ENCODE data around the gene HAUS2.
"Not testable (repeated sequence)": the region's sequence is repeated elsewhere in the genome, so short reads cannot be mapped to it uniquely, and the experiment has no call there.

Gene HAUS2

DNA sequence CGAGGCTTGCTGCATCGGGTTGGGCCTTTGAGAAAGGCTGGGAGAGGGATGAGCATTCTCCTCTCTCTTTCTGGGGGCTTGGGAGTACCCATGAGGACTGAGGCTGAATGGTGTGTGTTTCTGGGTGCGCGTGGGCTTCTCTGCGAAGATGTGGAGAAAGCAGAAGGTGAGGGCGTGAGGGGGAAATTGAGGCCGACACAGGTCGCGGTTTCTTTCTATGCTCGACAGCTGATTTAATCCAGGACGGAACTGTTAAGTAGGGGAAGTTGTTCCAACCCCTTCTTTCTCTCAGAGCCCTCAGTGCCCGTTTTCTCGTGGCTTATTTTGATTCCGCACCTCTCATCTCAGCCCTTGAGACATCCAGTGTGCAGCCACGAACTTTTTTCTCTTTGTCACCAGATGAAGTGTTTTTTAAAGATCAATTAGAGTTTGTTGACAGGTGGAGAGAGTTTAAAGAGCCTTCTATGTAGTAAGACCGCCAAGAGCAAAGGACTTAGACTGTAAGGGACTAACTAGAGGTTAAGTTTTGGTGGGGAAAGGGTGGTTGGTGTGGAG, 27.5 kb downstream of the HAUS2 start:
- DNase-seq = no peak

DNA sequence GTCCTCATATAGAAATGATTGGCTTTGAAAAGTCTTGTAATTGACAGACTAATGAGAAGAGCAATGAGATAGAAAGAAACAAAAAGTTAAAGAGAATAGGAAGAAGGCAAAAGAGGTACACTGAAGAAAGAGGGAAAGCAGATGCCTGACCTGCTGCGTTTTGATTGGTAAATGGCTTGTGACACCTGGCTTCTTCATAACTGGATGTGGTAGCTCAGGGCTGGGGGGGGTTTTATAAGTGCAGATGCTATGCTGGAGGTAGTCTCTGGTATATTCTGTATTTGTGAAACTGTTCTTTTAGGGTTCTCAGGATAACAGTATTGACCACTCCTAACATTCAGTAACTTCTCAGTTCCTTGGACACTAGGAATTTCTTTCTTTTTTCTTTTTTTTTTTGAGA, 28.1 kb downstream of the HAUS2 start:
- DNase-seq = no peak

DNA sequence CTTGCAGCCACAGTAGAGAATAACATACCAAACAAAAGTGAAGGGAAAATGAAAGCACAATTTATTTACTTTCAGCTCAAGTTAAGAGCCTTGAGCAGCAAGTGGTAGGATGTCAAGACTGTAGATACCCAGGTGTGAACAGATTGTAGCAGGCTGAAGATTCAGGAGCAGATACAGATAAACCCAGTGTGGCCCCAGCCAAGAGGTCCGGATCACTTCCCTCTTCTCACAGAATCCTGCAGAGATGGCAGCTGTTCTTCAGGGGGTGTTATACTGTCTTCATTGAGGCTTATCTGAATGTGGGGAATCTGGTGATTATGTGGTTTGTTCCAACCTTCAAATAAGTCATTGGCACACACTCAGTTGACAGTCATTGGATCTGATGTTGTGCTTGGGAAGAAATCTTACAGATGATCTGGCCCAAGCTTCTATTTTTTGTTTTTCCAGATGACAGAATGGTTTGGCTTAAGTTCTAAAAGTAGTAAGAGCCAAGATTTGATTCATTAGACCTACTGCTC, 28.9 kb downstream of the HAUS2 start:
- no peak for DNase-seq

- DNase-seq = no peak
Observed at GRCh38 chr15:42578984-42579537, 30.4 kb downstream of the HAUS2 start.

DNA sequence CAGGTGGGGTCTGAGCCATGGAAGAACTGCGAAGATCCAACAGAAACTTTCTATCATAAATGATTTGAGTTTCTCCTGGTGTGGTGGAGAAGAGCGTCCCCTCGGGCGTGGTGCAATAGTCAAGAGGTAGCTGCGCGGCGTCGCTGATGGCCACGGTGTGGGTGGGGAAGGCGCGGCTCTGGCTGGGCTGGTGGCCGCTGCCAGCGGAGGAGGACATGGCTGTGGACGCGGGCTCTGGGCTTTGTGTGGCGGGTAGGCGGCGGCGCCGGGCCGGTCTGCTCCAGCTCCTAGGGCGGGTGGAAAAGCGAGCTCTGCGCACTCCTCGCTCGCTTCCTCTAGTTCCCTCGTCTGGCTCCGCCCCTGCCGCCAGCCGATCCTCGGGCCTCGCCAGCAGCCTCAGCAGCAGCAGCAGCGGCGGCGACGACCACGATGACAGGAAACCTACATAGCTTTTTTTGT, 32.7 kb downstream of the HAUS2 start:
- DNase-seq = peak; percentile 63 to 67

DNA sequence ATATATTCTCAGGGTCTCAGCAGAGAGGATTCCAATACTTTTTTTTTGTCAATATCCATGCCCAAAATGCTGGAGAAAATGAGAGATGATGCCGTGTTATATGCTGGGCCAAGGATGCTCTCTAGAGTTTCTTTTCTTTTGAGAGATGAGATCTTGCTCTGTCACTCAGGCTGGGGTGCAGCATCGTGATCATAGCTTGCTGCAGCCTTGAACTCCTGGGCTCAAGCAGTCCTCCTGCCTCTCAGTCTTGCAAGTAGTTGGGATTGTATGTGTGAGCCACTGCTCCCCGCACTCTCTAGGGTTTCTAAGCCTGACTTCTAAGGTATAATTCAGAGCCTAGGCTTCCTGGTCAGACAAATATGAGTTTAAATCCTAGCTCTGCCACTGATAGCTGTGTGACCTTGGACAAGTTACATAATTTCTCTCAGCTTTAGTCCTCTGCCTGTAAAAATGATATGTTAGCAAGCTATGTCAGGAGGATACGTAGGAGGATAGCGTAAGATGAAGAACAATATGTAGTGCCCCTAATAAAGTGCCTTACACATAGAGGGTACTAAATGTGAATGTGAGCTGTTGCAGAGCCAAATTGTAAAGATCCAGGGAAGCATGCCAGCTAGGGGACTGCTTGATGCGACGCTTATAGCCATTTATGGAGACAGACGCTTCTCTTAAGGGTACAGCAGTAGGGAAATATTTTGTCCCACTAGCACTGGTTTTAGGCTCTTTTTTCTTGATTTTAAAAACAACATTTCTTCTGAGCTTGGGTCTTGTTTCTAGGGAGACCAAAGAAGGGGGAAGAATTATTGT, 34.1 kb downstream of the HAUS2 start:
- no peak for DNase-seq

- DNase-seq = no peak
Observed at GRCh38 chr15:42584031-42584765, 35.6 kb downstream of the HAUS2 start.

DNA sequence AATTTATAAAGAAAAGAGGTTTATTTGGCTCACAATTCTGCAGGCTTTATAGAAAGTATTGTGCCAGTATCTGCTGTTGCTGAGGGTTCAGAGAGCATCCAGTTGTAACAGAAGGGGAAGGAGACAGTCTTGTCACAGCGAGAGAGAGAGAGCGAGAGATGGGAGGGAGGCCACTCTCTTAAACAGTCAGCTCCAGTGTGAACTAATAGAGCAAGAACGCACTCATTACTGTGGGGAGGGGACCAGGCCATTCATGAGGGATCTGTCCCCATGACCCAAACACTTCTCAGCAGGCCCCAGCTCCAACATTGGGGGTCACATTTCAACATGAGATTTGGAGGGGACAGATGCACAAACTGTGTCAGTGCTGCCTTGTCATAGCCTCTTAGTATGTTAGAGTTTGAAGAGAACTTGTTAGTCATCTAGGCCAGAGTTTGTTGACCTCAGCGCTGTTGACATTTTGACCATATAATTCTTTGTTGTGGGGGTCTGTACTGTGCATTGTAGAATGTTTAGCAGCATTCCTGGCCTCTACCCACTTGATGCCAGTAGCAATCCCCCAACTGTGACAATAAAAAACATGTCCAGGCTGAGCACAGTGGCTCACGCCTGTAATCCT, 42.1 kb downstream of the HAUS2 start:
- DNase-seq = no peak

GRCh38 chr15:42591238-42591934, 42.7 kb downstream of the HAUS2 start:
- no peak for DNase-seq

DNA sequence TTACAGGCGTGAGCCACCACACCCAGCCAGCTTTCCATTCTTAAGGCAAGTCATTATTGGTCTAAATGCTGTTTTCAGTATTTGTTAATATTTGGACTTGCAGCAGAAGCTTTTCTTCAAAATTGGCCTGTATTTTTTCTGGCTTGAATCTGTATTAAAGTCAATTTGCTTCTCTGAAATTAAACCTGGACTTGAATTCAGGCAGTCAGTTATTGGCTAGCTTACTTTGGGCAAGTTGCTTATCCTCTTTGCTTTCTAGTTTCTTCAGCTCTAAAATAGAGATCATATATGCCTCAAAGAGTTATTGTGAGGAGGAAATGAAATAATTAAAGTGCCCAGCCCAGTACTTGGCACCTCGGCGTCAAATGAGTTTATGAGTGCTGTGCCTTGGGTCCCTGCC, 44.1 kb downstream of the HAUS2 start:
- DNase-seq = no peak

GRCh38 chr15:42593143-42593542, 44.5 kb downstream of the HAUS2 start:
- no peak for DNase-seq

- no peak for DNase-seq
Observed at GRCh38 chr15:42594095-42594494, 45.5 kb downstream of the HAUS2 start.

DNA sequence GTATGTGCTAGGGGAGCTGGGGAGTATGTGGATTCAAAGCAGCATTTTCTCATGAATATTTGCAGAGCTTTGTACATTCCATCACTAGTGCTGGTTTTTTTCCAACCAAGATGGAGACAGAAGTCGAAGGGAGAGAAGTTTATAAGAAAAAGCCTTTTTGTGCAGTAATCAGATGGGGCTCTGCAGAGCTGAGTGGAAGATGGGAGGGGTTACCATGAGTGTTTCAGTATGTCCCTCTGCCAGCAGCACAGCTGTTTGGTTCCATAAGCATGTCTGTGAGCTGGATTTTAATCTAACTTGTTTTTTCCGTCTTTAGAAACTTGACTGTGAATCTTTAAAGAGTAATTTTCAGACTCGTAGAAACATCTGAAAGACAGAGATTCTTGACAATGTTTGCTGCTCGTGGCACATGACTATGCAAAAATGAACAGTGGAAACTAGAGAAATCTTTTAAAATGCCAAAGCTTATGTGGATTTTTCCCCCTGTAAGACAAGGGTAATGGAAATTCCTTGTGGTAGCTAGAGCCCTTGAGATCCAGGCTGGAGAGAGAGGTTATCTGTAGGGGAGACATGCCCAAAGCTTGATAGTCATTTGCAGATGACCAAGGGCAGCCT, 47.1 kb downstream of the HAUS2 start:
- no peak for DNase-seq

DNA sequence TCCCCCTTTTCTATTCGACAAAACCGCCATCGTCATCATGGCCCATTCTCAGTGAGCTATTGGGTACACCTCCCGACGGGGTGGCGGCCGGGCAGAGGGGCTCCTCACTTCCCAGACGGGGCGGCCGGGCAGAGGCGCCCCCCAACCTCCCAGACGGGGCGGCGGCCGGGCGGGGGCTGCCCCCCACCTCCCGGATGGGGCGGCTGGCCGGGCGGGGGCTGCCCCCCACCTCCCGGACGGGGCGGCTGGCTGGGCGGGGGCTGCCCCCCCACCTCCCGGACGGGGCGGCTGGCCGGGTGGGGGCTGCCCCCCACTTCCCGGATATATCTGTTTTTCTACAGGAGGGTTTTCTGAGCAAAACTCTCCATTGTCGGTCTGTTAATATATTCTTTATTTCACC, 52.7 kb downstream of the HAUS2 start:
- not testable (repeated sequence) for DNase-seq

GRCh38 chr15:42602501-42602900, 53.9 kb downstream of the HAUS2 start:
- no peak for DNase-seq

DNA sequence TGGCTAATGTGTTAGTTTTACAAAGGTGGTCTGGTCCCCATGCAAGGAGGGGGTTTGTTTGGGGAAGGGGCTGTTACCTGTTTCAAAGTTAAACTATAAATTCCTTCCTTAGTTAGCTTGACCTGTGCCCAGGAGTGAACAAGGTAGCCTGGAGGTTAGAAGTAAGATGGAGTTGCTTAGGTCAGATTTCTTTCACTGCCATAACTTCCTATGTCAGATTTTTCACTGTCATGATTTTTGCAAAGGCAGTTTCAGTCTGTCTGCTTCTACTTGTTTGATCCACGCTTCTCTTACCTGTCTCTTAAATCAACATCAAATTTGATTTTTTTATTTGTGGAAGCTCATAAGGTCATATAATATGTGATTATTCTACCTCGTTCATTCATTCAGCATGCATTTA, 55.3 kb downstream of the HAUS2 start:
- DNase-seq = no peak

DNA sequence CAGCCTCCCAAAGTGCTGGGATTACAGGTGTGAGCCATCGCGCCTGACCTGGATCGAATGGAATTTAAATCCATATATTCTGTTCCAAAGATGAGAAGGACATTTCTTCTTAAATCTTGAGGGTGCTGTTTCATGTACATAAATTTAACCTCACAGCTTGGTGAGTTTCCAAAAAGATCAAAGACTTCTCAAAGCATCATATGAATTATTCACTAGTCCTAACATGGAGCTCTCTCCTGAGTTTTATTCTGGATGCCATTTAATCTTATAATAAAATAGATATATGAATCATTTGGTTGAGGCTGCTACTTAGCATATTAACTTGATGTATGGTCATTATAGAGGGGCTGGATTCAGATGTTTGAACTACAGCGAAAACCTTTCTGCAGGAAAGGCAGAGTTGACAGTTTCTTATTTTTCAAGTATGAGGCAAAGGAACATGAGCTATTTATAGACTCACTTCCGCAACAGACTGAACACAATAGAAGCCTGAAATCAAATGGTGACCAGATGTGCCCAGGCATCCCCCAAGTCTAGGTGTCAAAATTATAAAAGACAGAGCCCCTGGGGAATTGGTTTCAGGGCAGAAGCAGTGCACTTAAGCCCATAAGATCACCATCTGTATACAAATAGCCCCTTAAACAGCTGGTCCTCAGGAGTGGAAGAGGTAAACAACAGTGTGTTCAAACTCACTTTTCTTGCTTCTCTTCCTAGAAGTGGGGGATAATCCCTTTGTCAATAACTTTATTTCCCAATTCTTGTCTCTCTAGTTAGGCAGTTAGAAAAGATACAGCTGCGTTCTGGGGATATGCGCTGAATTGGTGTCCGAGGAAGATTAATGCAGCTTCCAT, 56.5 kb downstream of the HAUS2 start:
- no peak for DNase-seq

- DNase-seq = no peak
Observed at GRCh38 chr15:42605796-42606195, 57.2 kb downstream of the HAUS2 start.

- DNase-seq = peak; percentile 13 to 14
Observed at GRCh38 chr15:42608110-42608531, 59.5 kb downstream of the HAUS2 start.

- no peak for DNase-seq
Observed at GRCh38 chr15:42608752-42609488, 60.3 kb downstream of the HAUS2 start.
